ENCODE data around the gene BUD23. TPM values are rescaled to one million over a fixed set of nuclear protein-coding genes. Genes with fewer than 3 reads are reported as not detected.

Gene BUD23
- total and polyA plus RNA-seq, 2 experiments from 2014 or later = 63.9 to 170 TPM

DNA sequence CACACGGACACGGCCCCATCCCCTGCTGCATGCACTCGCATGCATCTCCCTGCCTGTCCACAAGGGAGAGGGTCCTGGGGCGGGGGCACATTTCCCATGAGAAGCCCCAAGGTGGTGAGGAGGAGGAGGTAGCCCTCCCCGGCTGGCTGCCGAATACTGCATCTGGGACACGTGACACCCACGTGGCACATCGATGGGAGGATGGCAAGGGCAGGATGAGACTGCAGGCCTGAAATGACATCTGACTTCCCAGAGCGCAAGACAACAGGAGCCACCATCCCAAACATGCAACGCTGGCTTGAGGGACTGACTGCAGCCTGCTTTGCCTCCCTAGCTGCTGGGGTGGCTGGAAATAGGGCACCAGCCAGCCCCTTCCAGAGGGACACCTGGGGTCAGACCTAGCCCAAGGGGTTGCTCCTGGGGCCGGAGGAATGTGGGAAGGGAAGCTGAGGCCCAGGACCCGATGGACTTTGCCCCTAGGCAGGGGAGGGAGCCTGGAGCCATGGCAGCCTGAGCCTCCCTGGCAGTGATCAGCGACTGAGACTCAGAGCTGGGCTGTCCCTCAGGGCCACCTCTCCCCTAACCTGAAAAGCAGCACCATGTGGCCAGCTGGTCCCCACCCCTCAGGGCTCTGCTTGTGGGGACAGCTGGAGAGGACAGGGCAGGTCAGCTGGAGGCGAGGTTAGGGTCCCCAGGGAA lies 16.1 kb downstream of the BUD23 start:
- TF ChIP-seq, protein P1, sequence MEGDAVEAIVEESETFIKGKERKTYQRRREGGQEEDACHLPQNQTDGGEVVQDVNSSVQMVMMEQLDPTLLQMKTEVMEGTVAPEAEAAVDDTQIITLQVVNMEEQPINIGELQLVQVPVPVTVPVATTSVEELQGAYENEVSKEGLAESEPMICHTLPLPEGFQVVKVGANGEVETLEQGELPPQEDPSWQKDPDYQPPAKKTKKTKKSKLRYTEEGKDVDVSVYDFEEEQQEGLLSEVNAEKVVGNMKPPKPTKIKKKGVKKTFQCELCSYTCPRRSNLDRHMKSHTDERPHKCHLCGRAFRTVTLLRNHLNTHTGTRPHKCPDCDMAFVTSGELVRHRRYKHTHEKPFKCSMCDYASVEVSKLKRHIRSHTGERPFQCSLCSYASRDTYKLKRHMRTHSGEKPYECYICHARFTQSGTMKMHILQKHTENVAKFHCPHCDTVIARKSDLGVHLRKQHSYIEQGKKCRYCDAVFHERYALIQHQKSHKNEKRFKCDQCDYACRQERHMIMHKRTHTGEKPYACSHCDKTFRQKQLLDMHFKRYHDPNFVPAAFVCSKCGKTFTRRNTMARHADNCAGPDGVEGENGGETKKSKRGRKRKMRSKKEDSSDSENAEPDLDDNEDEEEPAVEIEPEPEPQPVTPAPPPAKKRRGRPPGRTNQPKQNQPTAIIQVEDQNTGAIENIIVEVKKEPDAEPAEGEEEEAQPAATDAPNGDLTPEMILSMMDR (IDR thresholded peaks at IDR 0.05; ENCODE audit: low read depth, low read length) = no peak
- Histone ChIP-seq H3K27ac (no peak overlapping the region), H3K27me3 (no peaks in the 10 kb centered on the region), H3K36me3 (peaks cover 15% of the 10 kb centered on the region), H3K4me3 (no peak overlapping the region), H3K4me1 (ENCODE audit: low read depth) (peaks cover 6% of the 10 kb centered on the region), H3K9me3 (ENCODE audit: low read depth) (no peaks in the 10 kb centered on the region)
- DNase-seq (ENCODE audit: low read depth in 1 of 2, low spot score in 1 of 2) = no peak

DNA sequence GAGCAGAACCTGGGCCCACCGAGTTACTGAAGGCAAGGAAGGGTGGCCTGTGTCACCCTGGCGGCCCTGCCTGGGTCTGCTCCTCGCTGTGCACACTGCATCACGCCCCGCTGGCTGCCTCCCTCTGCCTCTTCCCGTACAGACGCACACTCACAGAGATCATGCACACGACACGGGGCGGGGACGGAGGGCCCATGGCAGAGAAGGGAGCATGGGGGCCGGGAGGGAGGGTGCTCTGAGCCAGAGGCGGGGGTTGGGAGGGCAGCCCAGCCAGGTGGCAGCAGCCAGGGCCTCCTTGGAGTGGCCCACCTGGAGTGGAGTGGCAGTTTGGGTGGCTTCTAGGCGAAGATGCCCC lies 16.6 kb downstream of the BUD23 start:
- DNase-seq (ENCODE audit: low read depth in 1 of 2, low spot score in 1 of 2) = no peak
- Histone ChIP-seq H3K4me1 (ENCODE audit: low read depth) (peaks cover 6% of the 10 kb centered on the region), H3K4me3 (no peak overlapping the region), H3K9me3 (ENCODE audit: low read depth) (no peaks in the 10 kb centered on the region), H3K36me3 (peaks cover 15% of the 10 kb centered on the region), H3K27ac (no peak overlapping the region), H3K27me3 (no peaks in the 10 kb centered on the region)
- TF ChIP-seq, protein P1 (IDR thresholded peaks at IDR 0.05; ENCODE audit: low read depth, low read length) = no peak

DNA sequence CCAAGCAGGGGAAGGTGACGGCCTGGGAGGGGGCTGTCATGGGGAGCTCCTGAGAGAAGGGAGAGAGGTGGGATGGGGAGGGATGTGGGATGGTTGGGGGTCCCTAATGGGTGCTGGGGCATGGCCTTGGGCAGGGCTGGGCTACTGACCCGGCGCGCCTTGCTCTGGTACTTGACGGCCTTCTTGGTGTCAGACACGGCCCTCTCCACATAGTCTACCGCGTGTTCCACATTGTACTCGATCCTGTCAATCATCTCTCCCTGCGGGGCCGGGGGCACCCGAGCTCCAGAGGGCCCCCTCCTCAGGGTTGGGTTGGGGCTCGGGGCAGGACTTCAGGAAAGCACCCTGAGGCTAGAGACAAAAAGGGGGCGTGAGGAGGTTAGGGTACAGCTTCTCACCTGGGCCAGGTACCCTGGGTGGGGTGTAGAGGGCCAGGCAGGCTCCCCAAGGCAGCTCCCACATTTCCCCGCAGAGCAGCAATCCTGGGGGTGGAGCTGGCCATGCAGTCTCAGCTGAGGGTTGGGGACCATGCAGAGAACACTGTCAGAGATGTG lies 17.3 kb downstream of the BUD23 start:
- Histone ChIP-seq H3K27ac (no peak overlapping the region), H3K9me3 (ENCODE audit: low read depth) (no peaks in the 10 kb centered on the region), H3K4me3 (no peak overlapping the region), H3K27me3 (no peaks in the 10 kb centered on the region), H3K4me1 (ENCODE audit: low read depth) (peaks cover 6% of the 10 kb centered on the region), H3K36me3 (peaks cover 9% of the 10 kb centered on the region)
- TF ChIP-seq, protein P1 (IDR thresholded peaks at IDR 0.05; ENCODE audit: low read depth, low read length) = no peak
- no peak for DNase-seq (ENCODE audit: low read depth in 1 of 2, low spot score in 1 of 2)

DNA sequence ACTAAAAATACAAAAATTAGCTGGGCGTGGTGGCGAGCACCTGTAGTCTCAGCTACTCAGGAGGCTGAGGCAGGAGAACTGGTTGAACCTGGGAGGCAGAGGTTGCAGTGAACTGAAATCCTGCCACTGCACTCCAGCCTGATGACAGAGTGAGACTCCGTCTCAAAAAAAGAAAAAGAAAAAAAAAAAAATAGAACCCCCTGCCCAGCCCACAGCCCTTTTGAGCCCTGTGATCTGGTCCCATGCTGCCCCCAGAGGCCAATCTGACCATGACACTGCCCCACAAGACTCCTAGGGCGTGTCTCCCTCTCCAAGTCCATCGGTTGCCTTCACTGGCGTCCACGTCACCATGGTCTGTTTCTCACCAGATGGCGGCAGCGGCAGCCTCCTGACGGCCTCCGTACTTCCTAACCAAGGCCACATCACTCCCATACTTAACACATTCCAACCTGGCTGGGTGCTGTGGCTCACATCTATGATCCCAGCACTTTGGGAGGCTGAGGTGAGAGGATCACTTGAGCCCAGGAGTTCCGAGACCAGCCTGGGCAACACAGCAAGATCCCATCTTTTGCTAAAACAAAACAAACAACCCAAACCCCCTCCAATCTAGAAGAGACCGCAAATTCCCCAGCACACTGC lies 18.1 kb downstream of the BUD23 start:
- peak; percentile 48 to 57 for DNase-seq (ENCODE audit: low read depth in 1 of 2, low spot score in 1 of 2)

DNA sequence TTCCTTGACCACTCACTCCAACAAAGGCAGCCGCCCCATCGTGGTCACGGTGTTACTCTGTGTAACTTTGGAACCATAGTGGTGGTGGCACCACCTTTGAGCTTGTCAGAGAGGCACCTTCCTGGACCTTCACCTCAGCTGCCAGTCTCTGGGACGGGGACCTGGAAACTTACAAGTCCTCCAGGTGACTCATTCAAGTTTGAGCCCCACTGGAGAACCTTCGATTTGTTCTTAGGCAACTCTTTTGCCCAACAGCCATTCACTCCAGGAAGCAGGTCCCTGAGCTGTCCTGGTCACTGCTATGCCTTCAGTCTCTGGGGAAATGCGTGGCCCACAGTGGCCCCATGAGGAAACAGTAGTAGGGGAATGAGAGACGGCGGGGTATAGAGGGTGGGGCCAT lies 18.8 kb downstream of the BUD23 start:
- Histone ChIP-seq H3K4me3 (no peak overlapping the region), H3K27me3 (no peaks in the 10 kb centered on the region), H3K27ac (no peak overlapping the region), H3K36me3 (peaks cover 5% of the 10 kb centered on the region), H3K9me3 (ENCODE audit: low read depth) (no peaks in the 10 kb centered on the region), H3K4me1 (ENCODE audit: low read depth) (peaks cover 6% of the 10 kb centered on the region)
- TF ChIP-seq, protein P1 (IDR thresholded peaks at IDR 0.05; ENCODE audit: low read depth, low read length) = no peak
- DNase-seq (ENCODE audit: low read depth in 1 of 2, low spot score in 1 of 2) = no peak

More for the DNA sequence above, 18.1 kb downstream of the BUD23 start:
- TF ChIP-seq, protein P1 (IDR thresholded peaks at IDR 0.05; ENCODE audit: low read depth, low read length) = peak; percentile 67
- no peak overlapping the region for H3K27ac ChIP-seq
- H3K9me3 ChIP-seq (ENCODE audit: low read depth) = no peaks in the 10 kb centered on the region
- peaks cover 6% of the 10 kb centered on the region for H3K4me1 ChIP-seq (ENCODE audit: low read depth)
- no peak overlapping the region for H3K4me3 ChIP-seq
- peaks cover 7% of the 10 kb centered on the region for H3K36me3 ChIP-seq
- no peaks in the 10 kb centered on the region for H3K27me3 ChIP-seq

Data from cardiac muscle cell (in vitro differentiated cells and primary cell).